GM19193 (cell line): Measurements from ENCODE around the gene KIFC3.

Experiments
- POLR2A ChIP-seq: IDR thresholded peaks from 4 replicates; pipeline ENCODE4 v1.6.1; 2011; ENCODE audit not compliant: insufficient read depth, insufficient read length; ENCODE audit errors: extremely low read depth

KIFC3 gene

DNA sequence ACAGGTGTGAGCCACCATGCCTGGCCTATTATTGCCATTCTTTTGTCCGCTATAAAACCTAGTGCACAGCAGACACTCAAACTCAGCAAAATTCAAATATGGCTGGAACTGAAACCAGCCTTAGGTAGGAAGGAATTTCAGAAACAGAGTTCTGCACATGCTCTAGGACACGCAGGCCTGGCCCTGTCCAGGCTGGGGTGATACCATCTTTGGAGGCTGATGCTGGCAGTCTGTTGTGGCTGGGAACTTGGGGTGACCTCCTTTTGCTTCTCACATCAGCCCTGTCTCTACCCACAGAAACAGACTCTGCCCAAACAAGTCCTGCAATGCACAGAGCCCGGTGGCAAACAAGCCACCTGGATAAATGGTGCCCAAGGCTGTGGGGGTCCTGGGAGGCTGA is 12.6 kb upstream of the KIFC3 start:
- TF ChIP-seq POLR2A, result no peak

DNA sequence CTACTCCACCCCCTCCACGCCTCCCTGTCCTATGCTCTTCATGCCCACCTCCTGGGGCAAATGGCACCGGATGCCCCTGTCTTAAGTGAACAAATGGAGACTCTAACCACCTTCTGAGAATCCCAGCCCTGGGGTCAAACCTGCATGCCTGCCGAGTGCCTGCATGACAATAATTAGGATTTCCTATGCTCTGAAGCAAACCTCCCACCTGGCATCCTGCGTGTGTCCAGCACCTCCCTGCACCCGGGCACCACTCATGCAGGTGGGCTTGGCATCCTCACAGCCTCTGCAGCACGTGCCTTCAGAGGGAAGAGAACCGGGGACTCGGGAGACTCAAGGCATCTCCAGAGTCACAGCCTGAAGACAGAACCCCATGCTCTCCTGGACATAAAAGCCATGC is 11.2 kb upstream of the KIFC3 start:
- TF ChIP-seq POLR2A, result no peak

DNA sequence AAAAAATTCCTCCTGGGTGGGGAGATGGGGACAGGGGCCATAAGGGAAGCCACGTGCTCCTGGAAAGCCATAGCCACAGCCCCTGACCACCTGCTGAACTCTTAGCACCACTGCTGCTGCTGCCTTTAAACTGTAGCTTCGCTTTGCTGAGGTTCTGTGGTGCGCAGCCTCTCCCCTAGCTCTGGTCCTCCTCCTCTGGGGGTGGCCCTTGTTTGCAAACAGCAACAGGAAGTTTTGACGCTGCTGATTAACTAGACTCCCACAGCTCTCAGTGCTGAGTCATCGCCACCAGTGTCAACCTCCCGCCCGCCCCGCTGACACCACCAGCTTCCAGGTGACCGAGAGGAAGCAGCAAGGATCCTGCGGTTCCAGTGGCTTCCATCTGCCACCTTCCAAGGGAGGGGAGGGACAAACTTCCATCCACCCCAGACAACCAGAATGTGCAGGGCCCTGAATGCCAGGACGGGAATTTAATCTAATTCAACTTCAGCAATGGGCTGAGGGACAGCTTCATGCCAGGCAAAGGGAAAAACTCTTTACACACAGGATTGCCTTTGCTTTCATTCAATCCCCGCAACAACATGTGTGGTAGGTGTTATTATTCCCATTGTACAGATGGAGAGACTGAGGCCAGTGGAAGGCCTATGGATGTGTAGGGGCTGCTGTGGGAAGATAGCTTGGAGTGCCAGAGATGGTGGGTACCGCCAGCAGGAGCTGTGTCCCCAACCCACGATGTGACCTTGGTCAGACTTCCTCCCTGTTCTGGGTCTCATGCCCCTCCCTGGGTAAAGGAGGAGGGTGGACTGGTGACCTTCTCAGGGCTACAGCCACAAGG is 8.1 kb upstream of the KIFC3 start:
- peak; percentile 64 for TF ChIP-seq POLR2A

- no peak for TF ChIP-seq POLR2A
Observed at GRCh38 chr16:57809276-57810196, 7.2 kb upstream of the KIFC3 start.

DNA sequence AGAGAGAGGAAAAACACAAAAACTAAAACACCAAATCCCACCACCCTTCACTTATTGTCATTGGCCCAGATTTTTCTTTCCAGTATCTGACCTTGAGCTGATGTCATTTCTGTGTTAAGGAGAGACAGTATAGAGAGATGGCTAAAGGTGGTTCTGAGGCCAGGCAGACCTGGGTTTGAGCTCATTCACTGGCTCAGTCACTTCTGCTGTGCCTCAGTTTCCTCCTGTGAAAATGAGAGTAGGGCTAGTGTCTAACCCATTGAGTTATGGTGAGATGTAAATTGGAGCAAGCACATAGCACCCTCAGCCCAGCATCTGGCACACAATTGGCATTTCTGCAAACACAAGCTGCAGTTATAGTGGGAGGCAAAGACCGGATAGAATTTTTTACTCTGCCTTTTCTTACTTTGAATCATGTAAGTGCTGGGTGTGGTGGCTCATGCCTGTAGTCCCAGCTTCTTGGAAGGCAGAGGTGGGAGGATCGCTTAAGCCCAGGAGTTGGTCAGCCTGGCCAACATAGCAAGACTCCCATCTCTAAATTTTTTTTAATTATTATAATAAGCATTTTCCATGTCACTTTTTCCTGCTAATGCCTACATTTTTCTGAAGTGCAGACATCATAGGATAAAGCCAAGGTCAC is 6.4 kb upstream of the KIFC3 start:
- TF ChIP-seq POLR2A, result no peak

- TF ChIP-seq POLR2A, result no peak
Observed at GRCh38 chr16:57807968-57808528, 5.8 kb upstream of the KIFC3 start.

DNA sequence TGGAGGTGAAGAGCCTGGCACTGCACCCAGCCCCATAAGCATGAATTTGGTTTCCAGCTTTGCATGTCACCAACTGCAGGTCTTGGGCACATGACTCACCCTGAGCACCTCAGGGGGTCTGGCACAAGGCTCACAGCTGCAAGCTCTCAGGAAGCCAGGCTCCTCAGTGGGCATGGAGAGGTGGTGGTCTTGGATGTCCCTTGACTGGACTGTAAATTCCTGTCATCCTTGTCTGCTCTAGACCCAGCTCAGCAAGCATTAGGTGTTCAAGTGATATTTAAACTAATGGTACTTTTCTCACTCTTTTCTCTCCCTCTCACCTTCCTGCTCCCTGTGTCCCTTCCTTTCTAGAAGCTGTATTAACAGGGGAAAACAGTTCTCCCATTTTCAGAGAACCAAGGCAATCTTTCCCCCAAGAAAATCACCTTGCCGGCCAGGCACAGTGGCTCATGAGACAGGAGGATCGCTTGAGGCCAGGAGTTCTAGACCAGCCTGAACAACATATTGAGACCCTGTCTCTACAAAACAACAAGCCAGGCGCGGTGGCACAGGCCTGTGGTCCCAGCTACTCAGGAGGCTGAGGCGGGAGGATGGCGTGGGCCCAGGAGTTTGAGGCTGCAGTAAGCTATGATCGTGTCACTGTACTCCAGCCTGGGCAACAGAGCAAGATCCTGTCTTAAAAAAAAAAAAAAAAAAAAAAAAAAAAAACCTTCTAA is 5.1 kb upstream of the KIFC3 start:
- TF ChIP-seq POLR2A, result no peak

DNA sequence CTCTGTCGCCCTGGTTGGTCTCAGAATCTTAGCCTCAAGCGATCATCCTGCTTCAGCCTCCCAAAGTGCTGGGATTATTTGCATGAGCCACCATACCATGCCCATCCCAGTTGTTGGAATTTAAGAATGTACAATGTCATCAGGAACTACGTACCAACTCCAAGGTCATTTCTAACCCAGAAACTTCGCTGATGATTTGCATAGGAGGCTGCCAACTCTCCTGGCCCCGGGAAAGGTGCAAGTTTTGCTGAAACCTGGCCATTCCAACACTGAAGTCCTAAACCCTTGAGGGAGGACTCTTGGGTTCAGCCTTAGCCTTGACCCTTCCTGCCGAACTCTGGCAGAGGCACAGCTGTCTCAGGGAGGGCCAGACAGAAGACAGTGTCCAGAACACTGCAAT is 2.9 kb upstream of the KIFC3 start:
- no peak for TF ChIP-seq POLR2A

GRCh38 chr16:57804111-57804837 is 2.0 kb upstream of the KIFC3 start:
- TF ChIP-seq POLR2A, result no peak

- no peak for TF ChIP-seq POLR2A
Observed at GRCh38 chr16:57803134-57803990, 1.1 kb upstream of the KIFC3 start.

GRCh38 chr16:57801809-57802340 is 416 bp downstream of the KIFC3 start:
- no peak for TF ChIP-seq POLR2A

DNA sequence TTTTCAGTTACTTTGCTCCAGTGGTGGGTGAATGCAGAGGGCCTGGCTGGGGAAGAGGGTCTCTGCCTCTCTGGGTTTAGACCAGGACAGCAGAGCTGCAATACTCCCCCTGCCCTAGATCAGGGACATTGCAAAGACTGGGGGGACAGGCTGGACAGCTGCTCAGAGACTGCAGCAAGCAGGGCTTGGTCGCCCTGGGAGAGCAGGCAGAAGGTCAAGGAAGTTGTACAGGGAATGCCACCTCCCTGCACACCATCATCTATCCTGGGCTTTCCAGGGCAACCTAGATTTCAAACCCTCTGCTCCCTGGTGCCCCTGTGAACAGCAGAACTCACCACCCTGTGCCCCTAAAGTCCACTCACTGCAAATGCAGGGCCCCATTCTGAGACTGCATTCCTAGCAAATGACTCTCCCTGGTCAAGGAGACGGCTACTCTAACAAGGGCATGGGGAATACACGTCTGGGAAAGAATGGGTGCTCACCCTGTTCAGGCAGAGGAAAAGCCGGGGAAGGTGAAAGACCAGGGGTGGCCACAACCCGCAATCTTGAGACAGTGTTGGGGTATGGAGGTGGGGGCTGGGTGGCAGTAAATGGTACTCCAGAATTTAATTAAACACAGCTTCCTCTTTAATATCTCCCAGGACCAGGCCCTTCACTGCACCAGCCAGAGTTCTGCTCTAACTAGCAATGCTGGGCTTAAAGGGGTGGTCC is 1.0 kb downstream of the KIFC3 start:
- TF ChIP-seq POLR2A, result no peak
